ENCODE results near the gene TMEM171. TPM values are rescaled to one million over a fixed set of nuclear protein-coding genes. Genes with fewer than 3 reads are reported as not detected.

TMEM171 gene
- not detected for total RNA-seq
- under 1 TPM; 0.10 to 0.42 TPM for polyA plus RNA-seq
- long read RNA-seq, donor 1, result 0 reads
- long read RNA-seq, donor 2, partial matches to known transcripts, result 0 of 3 reads
- long read RNA-seq, donor 2, other reads (novel, unspliced or antisense), result 0 of 3 reads
- long read RNA-seq, donor 3, partial matches to known transcripts, result 0 of 1 reads
- long read RNA-seq, donor 3, other reads (novel, unspliced or antisense), result 0 of 1 reads

GRCh38 chr5:73120222-73121118, at the start of gene TMEM171:
Gene TMEM171 (plus strand): TSS chr5:73120575. CDS start chr5:73123374, 2,799 bp downstream.
- WGBS, 3 donors, result 0 to 2% (median 0%) methylated on average over 33 to 94 of the region's 94 CpGs
- DNase-seq, result peak in 1 of 5 donors; percentile 24
- Histone ChIP-seq H3K4me3 (peak within 1 kb of the TSS; percentile 30), H3K9me3 (no peaks in the 10 kb centered on the region), H3K27me3 (no peaks in the 10 kb centered on the region), H3K27ac (no peak within 1 kb of the TSS), H3K4me1 (ENCODE audit: insufficient read depth) (no peaks in the 10 kb centered on the region), H3K36me3 (no peaks in the 10 kb centered on the region)
- TF ChIP-seq EP300 (IDR thresholded peaks at IDR 0.05) (no peak), POLR2A (IDR thresholded peaks at IDR 0.05) (no peak)
- TF ChIP-seq, protein P1, sequence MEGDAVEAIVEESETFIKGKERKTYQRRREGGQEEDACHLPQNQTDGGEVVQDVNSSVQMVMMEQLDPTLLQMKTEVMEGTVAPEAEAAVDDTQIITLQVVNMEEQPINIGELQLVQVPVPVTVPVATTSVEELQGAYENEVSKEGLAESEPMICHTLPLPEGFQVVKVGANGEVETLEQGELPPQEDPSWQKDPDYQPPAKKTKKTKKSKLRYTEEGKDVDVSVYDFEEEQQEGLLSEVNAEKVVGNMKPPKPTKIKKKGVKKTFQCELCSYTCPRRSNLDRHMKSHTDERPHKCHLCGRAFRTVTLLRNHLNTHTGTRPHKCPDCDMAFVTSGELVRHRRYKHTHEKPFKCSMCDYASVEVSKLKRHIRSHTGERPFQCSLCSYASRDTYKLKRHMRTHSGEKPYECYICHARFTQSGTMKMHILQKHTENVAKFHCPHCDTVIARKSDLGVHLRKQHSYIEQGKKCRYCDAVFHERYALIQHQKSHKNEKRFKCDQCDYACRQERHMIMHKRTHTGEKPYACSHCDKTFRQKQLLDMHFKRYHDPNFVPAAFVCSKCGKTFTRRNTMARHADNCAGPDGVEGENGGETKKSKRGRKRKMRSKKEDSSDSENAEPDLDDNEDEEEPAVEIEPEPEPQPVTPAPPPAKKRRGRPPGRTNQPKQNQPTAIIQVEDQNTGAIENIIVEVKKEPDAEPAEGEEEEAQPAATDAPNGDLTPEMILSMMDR (IDR thresholded peaks at IDR 0.05), result no peak
- intact Hi-C loops (cut with DNase I), result no loop called here

GRCh38 chr5:73081093-73081492, 39.3 kb upstream of the TMEM171 start:
- TF ChIP-seq, protein P1 (IDR thresholded peaks at IDR 0.05), result no peak
- DNase-seq, result no peak
- H3K9me3 ChIP-seq, result no peaks in the 10 kb centered on the region
- WGBS, 3 donors, result 89 to 94% (median 91%) methylated on average over 4 of the region's 4 CpGs
- no peaks in the 10 kb centered on the region for H3K4me1 ChIP-seq (ENCODE audit: insufficient read depth)
- intact Hi-C loops (cut with DNase I), result loop anchor here in 2 of 4 donors (5.0 to 10.0 kb wide), 2 partner anchors 121 to 124 kb away; no protein-coding TSS in a partner anchor
- H3K4me3 ChIP-seq, result no peak overlapping the region
- no peaks in the 10 kb centered on the region for H3K27me3 ChIP-seq
- H3K27ac ChIP-seq, result no peak overlapping the region
- H3K36me3 ChIP-seq, result no peaks in the 10 kb centered on the region

GRCh38 chr5:73088026-73088425, 32.3 kb upstream of the TMEM171 start:
- intact Hi-C loops (cut with DNase I), result loop anchor here in 1 of 4 donors (10.0 kb wide), 1 partner anchor 117 kb away; no protein-coding TSS in a partner anchor
- H3K4me1 ChIP-seq (ENCODE audit: insufficient read depth), result no peaks in the 10 kb centered on the region
- no peaks in the 10 kb centered on the region for H3K9me3 ChIP-seq
- DNase-seq, result no peak
- 94 to 97% (median 95%) methylated on average over 4 of the region's 4 CpGs for WGBS, 3 donors
- H3K27ac ChIP-seq, result no peak overlapping the region
- no peaks in the 10 kb centered on the region for H3K27me3 ChIP-seq
- no peak overlapping the region for H3K4me3 ChIP-seq
- TF ChIP-seq, protein P1 (IDR thresholded peaks at IDR 0.05), result no peak
- H3K36me3 ChIP-seq, result no peaks in the 10 kb centered on the region

GRCh38 chr5:73093943-73094342, 26.4 kb upstream of the TMEM171 start:
- intact Hi-C loops (cut with DNase I), result no loop called here
- Histone ChIP-seq H3K4me1 (ENCODE audit: insufficient read depth) (no peaks in the 10 kb centered on the region), H3K27me3 (no peaks in the 10 kb centered on the region), H3K27ac (no peak overlapping the region), H3K4me3 (no peak overlapping the region), H3K36me3 (no peaks in the 10 kb centered on the region), H3K9me3 (peaks cover 0 to 3% of the 10 kb centered on the region in 2 donors)
- no peak for DNase-seq
- WGBS, 3 donors, result 93 to 94% (median 94%) methylated on average over 7 of the region's 7 CpGs
- TF ChIP-seq, protein P1 (IDR thresholded peaks at IDR 0.05), result no peak
- no peak for TF ChIP-seq POLR2A (IDR thresholded peaks at IDR 0.05)
- no peak for TF ChIP-seq EP300 (IDR thresholded peaks at IDR 0.05)

All from ovary (tissue), 10 donors.